Loucy (cell line): ENCODE results near the gene OR1E1.
"Not testable (repeated sequence)": the region's sequence is repeated elsewhere in the genome, so short reads cannot be mapped to it uniquely, and the experiment has no call there.

Experiments used
- H2AFZ ChIP-seq: fragments of 200-600 bp; sonication (generic); 2 replicates; pipeline ENCODE4 v1.6.0; 2016; ENCODE audit warnings: antibody characterized with exemption, mild to moderate bottlenecking, low read length, moderate library complexity
- H3F3A ChIP-seq: fragments of 200-600 bp; 2 replicates; pipeline ENCODE4 v1.6.0; 2016; ENCODE audit warnings: antibody characterized with exemption, low read depth, mild to moderate bottlenecking
- H3K27me3 ChIP-seq: fragments of 200-600 bp; sonication (generic); 2 replicates; pipeline ENCODE4 v1.6.1; 2014; ENCODE audit warnings: low read length, mild to moderate bottlenecking; ENCODE audit not compliant: insufficient read depth, poor library complexity, severe bottlenecking
- H3K36me3 ChIP-seq: fragments of 200-600 bp; sonication (generic); 2 replicates; pipeline ENCODE4 v1.6.1; 2016; ENCODE audit warnings: low read length; ENCODE audit not compliant: insufficient read depth
- H3K4me1 ChIP-seq: fragments of 200-600 bp; sonication (generic); 2 replicates; pipeline ENCODE4 v1.5.1; 2014; ENCODE audit warnings: low read length, mild to moderate bottlenecking; ENCODE audit not compliant: insufficient read depth, poor library complexity, severe bottlenecking
- H3K4me2 ChIP-seq: fragments of 200-600 bp; sonication (generic); 2 replicates; pipeline ENCODE4 v1.6.0; 2014; ENCODE audit warnings: antibody characterized with exemption, low read length, low read depth, mild to moderate bottlenecking; ENCODE audit not compliant: poor library complexity, severe bottlenecking
- H3K4me3 ChIP-seq: fragments of 200-600 bp; sonication (generic); 2 replicates; pipeline ENCODE4 v1.5.1; 2014; ENCODE audit warnings: low read length, mild to moderate bottlenecking, mixed read lengths; ENCODE audit not compliant: poor library complexity, severe bottlenecking
- H3K79me2 ChIP-seq: fragments of 200-600 bp; sonication (generic); 2 replicates; pipeline ENCODE4 v1.6.1; 2014; ENCODE audit warnings: low read length; ENCODE audit not compliant: insufficient read depth
- H3K9ac ChIP-seq: fragments of 200-600 bp; sonication (generic); 2 replicates; pipeline ENCODE4 v1.6.0; 2014; ENCODE audit warnings: mild to moderate bottlenecking, low read depth, low read length, moderate library complexity; ENCODE audit not compliant: poor library complexity, severe bottlenecking
- H3K9me2 ChIP-seq: fragments of 200-600 bp; sonication (generic); replicated peaks from 2 replicates; pipeline ENCODE4 v1.6.1; 2016; ENCODE audit warnings: low read depth, low read length, mixed read lengths
- H3K9me3 ChIP-seq: fragments of 200-600 bp; sonication (generic); 2 replicates; pipeline ENCODE4 v1.6.1; 2014; ENCODE audit warnings: mild to moderate bottlenecking, antibody characterized with exemption, low read length, low read depth; ENCODE audit not compliant: insufficient read depth
- H4K20me1 ChIP-seq: fragments of 200-600 bp; sonication (generic); 2 replicates; pipeline ENCODE4 v1.6.0; 2014; ENCODE audit warnings: antibody characterized with exemption, low read length, mild to moderate bottlenecking; ENCODE audit not compliant: insufficient read depth, poor library complexity, severe bottlenecking
- CTCF ChIP-seq: fragments of 200-600 bp; sonication (generic); conservative IDR thresholded peaks from 2 replicates; pipeline ENCODE4 v1.5.1; 2014; ENCODE audit warnings: mild to moderate bottlenecking, antibody characterized with exemption, low read length
- EZH2phosphoT487 ChIP-seq: fragments of 200-600 bp; IDR thresholded peaks from 2 replicates; pipeline ENCODE4 v1.6.1; 2018; ENCODE audit warnings: antibody characterized with exemption, mild to moderate bottlenecking, moderate library complexity, borderline replicate concordance

Gene OR1E1

DNA sequence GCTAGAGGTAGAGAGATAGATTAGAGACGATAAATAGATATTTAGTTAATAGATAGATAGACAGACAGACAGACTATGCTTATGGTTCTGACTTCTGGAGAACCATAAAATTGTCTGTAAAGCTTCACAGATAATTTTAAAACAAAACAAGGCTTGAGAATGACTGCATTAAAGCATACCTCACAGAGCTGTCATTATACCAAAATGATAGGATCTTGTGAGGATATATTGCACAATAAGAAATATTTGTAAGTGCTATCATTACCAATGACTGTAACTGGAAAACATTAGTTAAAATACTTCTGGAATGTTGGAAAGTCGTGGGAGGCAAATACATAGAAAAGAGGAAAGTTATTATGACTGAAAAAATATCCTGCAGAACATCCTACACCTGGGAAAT lies 3.6 kb upstream of the OR1E1 start:
- Histone ChIP-seq H3K4me1 (no peaks in the 10 kb centered on the region), H4K20me1 (no peaks in the 10 kb centered on the region), H3K9me2 (no peaks in the 10 kb centered on the region), H3K9ac (no peak overlapping the region), H3K4me3 (no peak overlapping the region), H3K79me2 (no peaks in the 10 kb centered on the region), H3F3A (no peaks in the 10 kb centered on the region), H3K9me3 (no peaks in the 10 kb centered on the region; the same call in 1 of the 2 replicates), H3K4me2 (no peak overlapping the region), H3K36me3 (no peaks in the 10 kb centered on the region), H2AFZ (no peak overlapping the region), H3K27me3 (no peaks in the 10 kb centered on the region)
- no peak for TF ChIP-seq EZH2phosphoT487
- no peak for TF ChIP-seq CTCF

DNA sequence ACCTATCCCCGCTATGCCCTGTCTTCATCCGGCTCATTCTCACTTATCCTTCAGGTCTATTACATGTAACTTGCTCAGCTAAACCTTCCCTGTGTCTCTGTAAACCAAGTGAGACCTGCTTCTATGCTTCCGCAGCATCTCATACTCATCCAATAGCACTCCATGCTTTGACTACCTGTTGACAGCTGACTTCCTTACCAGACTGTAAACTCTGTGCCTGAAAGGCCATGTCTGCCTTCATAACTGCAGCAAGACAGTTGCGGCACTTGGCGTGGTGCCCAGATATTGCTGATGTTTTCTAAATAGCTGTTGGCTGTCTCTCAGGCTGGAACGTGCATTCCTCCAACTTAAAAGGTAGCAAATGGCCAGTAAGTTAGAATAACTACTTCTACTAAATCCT lies 1.8 kb upstream of the OR1E1 start:
- Histone ChIP-seq H2AFZ (no peak overlapping the region), H3F3A (no peaks in the 10 kb centered on the region), H3K9me3 (no peaks in the 10 kb centered on the region), H4K20me1 (no peaks in the 10 kb centered on the region), H3K27me3 (no peaks in the 10 kb centered on the region), H3K79me2 (no peaks in the 10 kb centered on the region), H3K4me1 (no peaks in the 10 kb centered on the region), H3K4me2 (no peak overlapping the region), H3K4me3 (no peak overlapping the region), H3K9me2 (no peaks in the 10 kb centered on the region), H3K36me3 (no peaks in the 10 kb centered on the region), H3K9ac (no peak overlapping the region)
- no peak for TF ChIP-seq EZH2phosphoT487
- TF ChIP-seq CTCF: no peak

GRCh38 chr17:3397801-3398200 lies 409 bp downstream of the OR1E1 start:
- not testable (repeated sequence) for H4K20me1 ChIP-seq, H3K79me2 ChIP-seq, H3K4me1 ChIP-seq, H3K9ac ChIP-seq, H3K4me3 ChIP-seq, H3K27me3 ChIP-seq, H3K9me2 ChIP-seq, H3K4me2 ChIP-seq, H2AFZ ChIP-seq, H3K36me3 ChIP-seq, H3F3A ChIP-seq, H3K9me3 ChIP-seq

GRCh38 chr17:3389791-3390190 lies 8.4 kb downstream of the OR1E1 start:
- Histone ChIP-seq H3K36me3 (no peaks in the 10 kb centered on the region), H3K9me3 (no peaks in the 10 kb centered on the region), H3K4me1 (no peaks in the 10 kb centered on the region), H4K20me1 (no peaks in the 10 kb centered on the region), H3K9me2 (no peaks in the 10 kb centered on the region), H3K4me2 (no peak overlapping the region), H2AFZ (no peak overlapping the region), H3K79me2 (no peaks in the 10 kb centered on the region), H3K27me3 (no peaks in the 10 kb centered on the region), H3K4me3 (no peak overlapping the region), H3F3A (no peaks in the 10 kb centered on the region), H3K9ac (no peak overlapping the region)
- TF ChIP-seq EZH2phosphoT487: no peak
- TF ChIP-seq CTCF: no peak
